ENCODE results near the gene RELN. TPM values are rescaled to one million over a fixed set of nuclear protein-coding genes. Genes with fewer than 3 reads are reported as not detected.
A peak's percentile ranks its signal among the peaks of the same experiment; 100 is the strongest.

RELN gene
- total and polyA plus RNA-seq, 9 of the 15 experiments (the other 6 are each of a cell fraction or from before 2014, with no cell fraction given): 12.9 to 43.2 (median 18.1) TPM

DNA sequence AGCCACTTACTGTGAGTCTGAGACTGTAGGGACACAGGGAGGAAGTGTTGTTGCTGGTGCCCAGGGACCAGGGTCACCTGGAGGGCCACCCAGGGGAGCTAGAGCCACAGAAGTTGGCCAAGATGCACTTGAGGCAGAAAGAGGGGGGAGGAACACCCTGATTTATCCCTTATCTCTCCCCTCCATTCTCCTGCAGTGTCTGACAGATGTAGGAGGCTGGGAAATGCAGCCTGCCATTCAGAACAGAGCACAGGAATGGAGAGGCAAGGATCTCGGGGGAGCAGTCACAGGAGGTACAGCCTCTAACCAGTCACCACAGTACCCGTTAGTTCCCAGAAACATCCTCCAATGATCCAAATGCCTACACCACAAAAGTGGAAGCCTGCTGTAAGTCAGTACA is 425.0 kb downstream of the RELN start:
- no peak overlapping the region for H3K4me2 ChIP-seq (ENCODE audit: insufficient read depth, low read length)
- H3K4me1 ChIP-seq (replicated peaks in 1 of 2; ENCODE audit: control insufficient read depth in 2 of 2, insufficient read depth in 2 of 2, low read length in 2 of 2): peaks cover 0 to 4% of the 10 kb centered on the region in 2 experiments; a peak in 1 of 5 replicates
- H3K9me1 ChIP-seq (ENCODE audit: control insufficient read depth, insufficient read depth, low read length): no peaks in the 10 kb centered on the region
- peaks cover 15% of the 10 kb centered on the region; the same call in 2 of the 3 replicates for H3K36me3 ChIP-seq (ENCODE audit: control insufficient read depth, insufficient read depth, low read length)
- no peaks in the 10 kb centered on the region for H3K79me2 ChIP-seq (ENCODE audit: control insufficient read depth, insufficient read depth, low read length)
- no peak overlapping the region for H2AFZ ChIP-seq (ENCODE audit: low read depth, low read length)
- ChIA-PET POLR2A (no interaction called here), CTCF (ENCODE audit: low intra/inter-chr PET ratio) (no interaction called here)
- in situ Hi-C loops (cut with MboI) (loop anchor here (25.0 kb wide), 1 partner anchor 1348 kb away; no protein-coding TSS in a partner anchor), intact Hi-C loops (cut with micrococcal nuclease) (loop anchor here (1.0 kb wide), 1 partner anchor 40 kb away; no protein-coding TSS in a partner anchor)
- no TSS peak for BruUV-seq (replicated peaks)
- no peak for FAIRE-seq
- no peaks in the 10 kb centered on the region for H3K9me3 ChIP-seq (replicated peaks; ENCODE audit: control insufficient read depth, insufficient read depth, low read depth, low read length)
- no peak overlapping the region for H3K9ac ChIP-seq (ENCODE audit: insufficient read depth in 1 of 2, low read depth in 2 of 2, low read length in 2 of 2)
- H4K20me1 ChIP-seq (replicated peaks; ENCODE audit: control insufficient read depth, insufficient read depth, low read length): no peaks in the 10 kb centered on the region
- no peak overlapping the region for H3K4me3 ChIP-seq
- no peaks in the 10 kb centered on the region for H3K27me3 ChIP-seq (ENCODE audit: control insufficient read depth in 2 of 2, insufficient read depth in 2 of 2, low read length in 2 of 2)
- DNase-seq (ENCODE audit: extremely low read depth in 1 of 4, low spot score in 3 of 4): peak in 2 of 4 experiments; percentile 28 to 32
- 23% methylated on average over 2 of the region's 2 CpGs for WGBS (ENCODE audit: insufficient coverage, low coverage, missing lambda C conversion rate)
- peak; percentile 71 for ATAC-seq
- no peak overlapping the region for H3K27ac ChIP-seq (ENCODE audit: extremely low read depth, low read depth, low read length)
- TF ChIP-seq ZNF830 (CRISPR knock-in tag; IDR thresholded peaks at IDR 0.05) (no peak), RBM17 (IDR thresholded peaks at IDR 0.05; ENCODE audit: borderline replicate concordance, low read depth, low read length) (no peak), DNMT1 (IDR thresholded peaks at IDR 0.05) (no peak), ARID1B (IDR thresholded peaks at IDR 0.05) (peak; percentile 26; the same call in 1 of the 2 replicates), ZNF232 (CRISPR knock-in tag; IDR thresholded peaks at IDR 0.05) (no peak), HNRNPL (IDR thresholded peaks at IDR 0.05; ENCODE audit: low read depth, low read length) (no peak), TAL1 (IDR thresholded peaks at IDR 0.05) (peak; percentile 11; the same call in 1 of the 2 replicates), RCOR1 (IDR thresholded peaks at IDR 0.05; ENCODE audit: borderline replicate concordance in 1 of 2, low read depth in 2 of 2, low read length in 2 of 2) (peak in 1 of 2 experiments; percentile 52; a peak in 1 of 4 replicates), TAF1 (IDR thresholded peaks at IDR 0.05; ENCODE audit: control insufficient read depth, extremely low read depth, insufficient read depth, low read length, severe bottlenecking) (no peak), CREM (IDR thresholded peaks at IDR 0.05; ENCODE audit: low read depth) (no peak), ZZZ3 (IDR thresholded peaks at IDR 0.05) (no peak), FOXJ2 (tag; IDR thresholded peaks at IDR 0.05) (no peak), MAFK (IDR thresholded peaks at IDR 0.05; ENCODE audit: low read length) (no peak), CBX5 (IDR thresholded peaks at IDR 0.05; ENCODE audit: borderline replicate concordance, low read depth) (no peak)
- TF ChIP-seq, protein P1, sequence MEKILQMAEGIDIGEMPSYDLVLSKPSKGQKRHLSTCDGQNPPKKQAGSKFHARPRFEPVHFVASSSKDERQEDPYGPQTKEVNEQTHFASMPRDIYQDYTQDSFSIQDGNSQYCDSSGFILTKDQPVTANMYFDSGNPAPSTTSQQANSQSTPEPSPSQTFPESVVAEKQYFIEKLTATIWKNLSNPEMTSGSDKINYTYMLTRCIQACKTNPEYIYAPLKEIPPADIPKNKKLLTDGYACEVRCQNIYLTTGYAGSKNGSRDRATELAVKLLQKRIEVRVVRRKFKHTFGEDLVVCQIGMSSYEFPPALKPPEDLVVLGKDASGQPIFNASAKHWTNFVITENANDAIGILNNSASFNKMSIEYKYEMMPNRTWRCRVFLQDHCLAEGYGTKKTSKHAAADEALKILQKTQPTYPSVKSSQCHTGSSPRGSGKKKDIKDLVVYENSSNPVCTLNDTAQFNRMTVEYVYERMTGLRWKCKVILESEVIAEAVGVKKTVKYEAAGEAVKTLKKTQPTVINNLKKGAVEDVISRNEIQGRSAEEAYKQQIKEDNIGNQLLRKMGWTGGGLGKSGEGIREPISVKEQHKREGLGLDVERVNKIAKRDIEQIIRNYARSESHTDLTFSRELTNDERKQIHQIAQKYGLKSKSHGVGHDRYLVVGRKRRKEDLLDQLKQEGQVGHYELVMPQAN (IDR thresholded peaks at IDR 0.05; ENCODE audit: borderline replicate concordance): no peak
- TF ChIP-seq, protein P2, sequence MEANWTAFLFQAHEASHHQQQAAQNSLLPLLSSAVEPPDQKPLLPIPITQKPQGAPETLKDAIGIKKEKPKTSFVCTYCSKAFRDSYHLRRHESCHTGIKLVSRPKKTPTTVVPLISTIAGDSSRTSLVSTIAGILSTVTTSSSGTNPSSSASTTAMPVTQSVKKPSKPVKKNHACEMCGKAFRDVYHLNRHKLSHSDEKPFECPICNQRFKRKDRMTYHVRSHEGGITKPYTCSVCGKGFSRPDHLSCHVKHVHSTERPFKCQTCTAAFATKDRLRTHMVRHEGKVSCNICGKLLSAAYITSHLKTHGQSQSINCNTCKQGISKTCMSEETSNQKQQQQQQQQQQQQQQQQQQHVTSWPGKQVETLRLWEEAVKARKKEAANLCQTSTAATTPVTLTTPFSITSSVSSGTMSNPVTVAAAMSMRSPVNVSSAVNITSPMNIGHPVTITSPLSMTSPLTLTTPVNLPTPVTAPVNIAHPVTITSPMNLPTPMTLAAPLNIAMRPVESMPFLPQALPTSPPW (CRISPR knock-in tag; IDR thresholded peaks at IDR 0.05): peak; percentile 32; the same call in 1 of the 2 replicates
- TF ChIP-seq, protein P3, sequence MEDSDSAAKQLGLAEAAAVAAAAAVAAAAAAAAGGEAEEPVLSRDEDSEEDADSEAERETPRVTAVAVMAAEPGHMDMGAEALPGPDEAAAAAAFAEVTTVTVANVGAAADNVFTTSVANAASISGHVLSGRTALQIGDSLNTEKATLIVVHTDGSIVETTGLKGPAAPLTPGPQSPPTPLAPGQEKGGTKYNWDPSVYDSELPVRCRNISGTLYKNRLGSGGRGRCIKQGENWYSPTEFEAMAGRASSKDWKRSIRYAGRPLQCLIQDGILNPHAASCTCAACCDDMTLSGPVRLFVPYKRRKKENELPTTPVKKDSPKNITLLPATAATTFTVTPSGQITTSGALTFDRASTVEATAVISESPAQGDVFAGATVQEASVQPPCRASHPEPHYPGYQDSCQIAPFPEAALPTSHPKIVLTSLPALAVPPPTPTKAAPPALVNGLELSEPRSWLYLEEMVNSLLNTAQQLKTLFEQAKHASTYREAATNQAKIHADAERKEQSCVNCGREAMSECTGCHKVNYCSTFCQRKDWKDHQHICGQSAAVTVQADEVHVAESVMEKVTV (CRISPR knock-in tag; IDR thresholded peaks at IDR 0.05): no peak
- TF ChIP-seq, protein P4, sequence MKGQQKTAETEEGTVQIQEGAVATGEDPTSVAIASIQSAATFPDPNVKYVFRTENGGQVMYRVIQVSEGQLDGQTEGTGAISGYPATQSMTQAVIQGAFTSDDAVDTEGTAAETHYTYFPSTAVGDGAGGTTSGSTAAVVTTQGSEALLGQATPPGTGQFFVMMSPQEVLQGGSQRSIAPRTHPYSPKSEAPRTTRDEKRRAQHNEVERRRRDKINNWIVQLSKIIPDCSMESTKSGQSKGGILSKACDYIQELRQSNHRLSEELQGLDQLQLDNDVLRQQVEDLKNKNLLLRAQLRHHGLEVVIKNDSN (CRISPR knock-in tag; IDR thresholded peaks at IDR 0.05): no peak
